ENCODE results near the gene OR2A1.
"Not testable (repeated sequence)": the region's sequence is repeated elsewhere in the genome, so short reads cannot be mapped to it uniquely, and the experiment has no call there.

OR2A1 gene

DNA sequence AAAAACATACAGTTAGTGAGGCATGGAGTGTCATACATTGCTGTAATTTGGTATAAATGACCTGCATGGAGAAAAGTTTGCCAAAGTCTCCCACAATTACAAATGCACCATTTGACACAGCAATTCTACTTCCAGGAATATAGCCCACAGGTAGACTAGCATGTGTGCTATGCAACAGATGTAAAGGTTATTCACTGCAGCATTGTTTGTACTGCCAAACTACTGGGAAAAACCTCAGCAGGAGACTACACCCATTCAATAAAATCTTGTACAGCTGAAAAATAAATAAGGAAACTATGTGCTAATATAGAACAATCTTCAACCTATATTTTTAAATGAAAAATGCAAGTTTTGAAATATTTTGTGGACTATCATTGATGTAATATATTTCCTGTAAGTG, 17.8 kb downstream of the OR2A1 start:
- not testable (repeated sequence) for DNase-seq

DNA sequence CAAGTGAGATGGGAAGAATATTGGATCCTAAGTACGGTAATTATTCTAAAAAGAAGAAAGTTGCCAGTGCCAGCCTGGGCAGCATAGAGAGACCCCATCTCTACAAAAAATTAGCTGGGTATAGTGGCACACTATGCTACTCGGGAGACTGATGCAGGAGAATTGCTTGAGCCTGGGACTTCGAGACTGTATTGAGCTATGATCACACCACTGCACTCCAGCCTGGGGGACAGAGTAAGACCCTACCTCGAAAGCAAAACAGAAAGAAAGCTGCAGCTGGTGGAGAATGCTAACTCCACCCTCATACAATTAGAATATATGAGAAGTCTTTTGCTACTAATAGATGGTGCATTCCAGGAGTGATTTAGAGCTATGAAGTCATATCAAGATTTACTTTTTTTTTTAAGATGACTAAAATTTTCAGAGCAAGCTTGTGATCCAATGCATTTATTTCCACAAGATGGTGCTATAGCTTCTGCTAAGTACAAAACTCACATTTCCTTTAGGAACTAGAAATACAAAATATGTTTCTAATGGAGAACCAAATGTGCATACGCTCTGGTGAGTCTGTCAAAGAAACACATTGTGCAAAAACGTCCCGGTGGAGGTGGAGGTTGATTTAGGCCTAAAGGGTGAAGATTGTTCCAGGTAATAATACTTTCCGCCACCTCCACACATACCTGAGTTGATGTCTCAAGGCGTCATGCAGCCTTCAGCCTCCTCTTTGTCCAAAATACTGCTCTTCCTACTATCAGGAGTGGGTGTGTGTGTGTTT, 19.2 kb downstream of the OR2A1 start:
- not testable (repeated sequence) for DNase-seq

DNA sequence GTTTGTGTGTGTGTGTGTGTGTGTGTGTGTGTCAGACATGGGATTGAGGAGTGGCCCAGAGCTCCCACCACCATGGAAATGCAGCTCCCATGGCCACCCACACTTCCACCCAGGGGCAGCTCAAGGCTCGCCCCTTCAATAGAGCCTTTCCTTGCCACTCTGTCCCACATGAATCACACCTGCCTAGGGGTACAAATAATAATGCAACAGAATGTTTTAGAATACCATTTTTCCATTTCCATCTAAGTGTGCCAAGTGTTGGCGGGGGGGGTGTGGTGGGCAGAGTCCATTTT, 19.7 kb downstream of the OR2A1 start:
- DNase-seq: not testable (repeated sequence)

DNA sequence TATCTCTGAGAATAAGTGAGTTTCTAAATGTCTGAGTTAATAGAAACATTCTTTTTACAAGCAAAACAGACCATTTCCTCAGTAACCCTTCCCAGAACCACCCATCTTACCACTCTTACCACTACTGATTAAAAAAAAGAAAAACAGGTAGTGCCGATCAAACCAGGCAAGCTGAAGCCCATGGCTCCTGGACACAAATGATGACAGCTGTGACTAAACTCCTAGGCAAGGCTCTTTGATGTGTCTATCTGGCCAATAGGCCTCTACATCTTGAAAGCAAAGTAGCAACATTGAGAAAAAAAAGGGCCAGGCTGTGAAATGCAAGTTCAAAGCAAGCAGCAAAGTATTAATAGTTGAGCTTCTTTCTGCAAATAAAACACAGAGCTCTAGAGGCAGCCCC, 36.4 kb downstream of the OR2A1 start:
- not testable (repeated sequence) for DNase-seq

DNA sequence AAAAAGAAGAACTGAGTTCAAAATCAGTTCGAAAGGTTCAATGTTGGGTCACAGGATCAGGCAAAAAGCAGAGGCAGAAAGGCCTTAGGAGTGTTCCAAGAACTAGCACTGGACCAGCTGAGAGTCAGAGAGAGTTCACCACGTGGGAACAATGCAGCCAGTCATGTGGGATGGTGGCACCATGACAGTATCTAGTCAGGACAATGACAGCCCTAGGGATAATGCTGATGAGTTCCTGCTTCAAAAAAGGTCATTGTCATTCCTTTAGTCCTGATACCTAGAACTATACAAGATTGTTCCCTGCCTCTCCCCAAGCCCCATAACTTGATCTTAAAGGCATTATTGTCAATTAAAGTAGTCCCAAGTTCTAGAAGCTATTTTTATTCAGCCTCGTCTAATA, 39.4 kb downstream of the OR2A1 start:
- not testable (repeated sequence) for DNase-seq

DNA sequence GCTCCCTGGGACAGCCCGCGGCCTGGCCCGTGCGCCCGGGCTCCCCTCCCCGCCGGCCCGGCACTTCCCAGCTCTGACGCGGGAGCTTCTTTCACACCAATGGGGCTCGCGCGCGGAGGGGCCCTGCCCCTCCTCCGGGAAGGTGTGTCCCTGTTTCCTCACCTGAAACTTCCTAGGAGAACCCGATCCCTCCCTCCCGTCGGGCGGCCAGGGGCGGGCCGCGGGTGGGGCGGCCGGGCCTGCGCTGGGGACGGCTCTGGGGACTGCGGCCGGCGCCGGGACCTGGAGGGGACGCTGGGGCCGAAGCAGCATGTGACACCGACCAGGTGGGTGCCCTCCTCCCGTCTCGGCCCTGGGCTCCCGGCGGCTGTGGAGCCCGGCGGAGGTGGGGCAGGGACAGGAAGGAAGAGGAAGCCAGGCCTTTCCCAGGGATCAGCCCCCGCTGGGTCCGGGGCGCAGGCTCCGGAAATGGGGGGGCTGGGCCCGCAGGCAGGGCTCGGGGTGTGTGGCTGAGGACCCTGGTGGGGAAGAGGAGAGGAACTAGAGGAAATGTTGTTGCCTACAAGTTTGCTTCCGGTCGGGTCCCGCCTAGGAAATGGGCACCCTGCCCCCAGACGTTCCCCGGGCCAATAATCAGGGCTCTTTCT, 43.1 kb downstream of the OR2A1 start, which contains the start of gene ARHGEF5:
Gene ARHGEF5, plus strand, starts transcription at position 227 of the 647 bp plus-strand sequence. CDS start 7,268 bp downstream, outside the sequence.
- not testable (repeated sequence) for DNase-seq

DNA sequence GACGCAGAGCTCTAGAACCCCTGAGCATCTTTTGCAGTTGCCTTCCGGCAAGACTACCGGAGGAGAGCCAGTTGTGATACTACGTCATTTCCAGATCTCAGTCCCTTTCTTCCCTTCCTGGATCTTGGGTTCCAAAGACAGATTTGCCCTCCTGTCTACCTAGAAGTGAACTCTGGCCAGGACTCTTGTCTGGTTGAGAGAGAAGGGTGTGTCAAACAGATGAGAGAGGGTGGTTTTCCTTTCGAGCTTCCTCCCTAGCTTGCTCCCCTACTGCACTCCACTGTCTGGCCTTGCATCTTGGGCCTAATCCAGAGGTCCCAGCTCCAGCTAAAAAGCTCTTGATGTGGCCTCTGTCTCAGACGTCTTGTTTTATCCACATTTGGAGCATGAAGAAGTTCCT, 44.0 kb downstream of the OR2A1 start:
- DNase-seq: not testable (repeated sequence)

DNA sequence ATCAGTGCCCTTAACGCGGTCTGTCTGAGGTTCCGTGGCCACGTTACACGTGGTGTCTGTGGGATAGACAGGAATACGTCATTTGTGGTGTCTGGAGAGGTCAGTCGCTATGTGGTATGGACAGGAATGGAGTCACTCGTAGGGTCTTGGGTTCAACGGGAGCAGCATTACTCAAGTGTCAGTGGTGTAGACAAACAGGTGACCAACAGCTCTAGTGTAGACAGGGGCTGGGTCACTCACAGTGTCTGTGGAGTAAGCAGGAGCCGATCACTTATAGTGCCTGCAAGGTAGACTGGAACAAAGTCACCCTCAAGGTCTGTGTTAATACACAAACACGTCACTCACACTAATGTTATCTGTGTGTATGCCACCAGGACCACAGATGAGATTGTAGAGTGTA, 44.6 kb downstream of the OR2A1 start:
- not testable (repeated sequence) for DNase-seq

DNA sequence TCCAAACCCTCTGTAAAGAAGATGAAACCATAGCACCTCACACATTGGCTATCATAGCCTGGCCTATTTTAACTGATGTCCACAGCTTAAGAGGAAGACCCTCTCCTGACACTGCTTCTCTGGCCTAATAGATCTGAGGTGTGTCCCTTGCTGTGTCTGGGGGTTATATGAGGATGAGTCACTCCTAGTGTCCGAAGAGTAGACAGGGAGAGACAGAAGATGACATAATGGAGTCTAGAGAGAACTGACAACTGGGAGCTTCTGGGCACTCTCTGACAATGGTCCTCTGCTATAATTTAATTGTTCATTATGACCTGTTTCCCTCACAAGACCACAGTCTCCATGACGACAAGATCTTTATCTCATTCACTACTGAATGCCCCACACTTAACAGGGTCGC, 49.8 kb downstream of the OR2A1 start:
- DNase-seq: not testable (repeated sequence)

DNA sequence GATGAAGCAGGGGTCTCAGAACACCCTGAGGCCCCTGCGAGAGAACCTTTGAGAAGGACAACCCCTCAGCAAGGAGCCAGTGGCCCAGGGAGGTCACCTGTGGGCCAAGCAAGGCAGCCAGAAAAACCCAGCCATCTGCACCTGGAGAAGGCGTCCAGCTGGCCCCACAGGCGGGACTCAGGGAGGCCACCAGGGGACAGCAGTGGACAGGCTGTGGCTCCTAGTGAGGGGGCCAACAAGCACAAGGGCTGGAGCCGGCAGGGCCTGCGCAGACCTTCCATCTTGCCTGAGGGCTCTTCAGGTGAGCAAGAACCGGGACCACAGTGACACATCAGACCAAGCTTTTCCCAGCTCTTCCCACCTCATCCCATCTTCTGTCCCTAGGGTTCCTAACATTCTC, 53.3 kb downstream of the OR2A1 start:
- DNase-seq: not testable (repeated sequence)

DNA sequence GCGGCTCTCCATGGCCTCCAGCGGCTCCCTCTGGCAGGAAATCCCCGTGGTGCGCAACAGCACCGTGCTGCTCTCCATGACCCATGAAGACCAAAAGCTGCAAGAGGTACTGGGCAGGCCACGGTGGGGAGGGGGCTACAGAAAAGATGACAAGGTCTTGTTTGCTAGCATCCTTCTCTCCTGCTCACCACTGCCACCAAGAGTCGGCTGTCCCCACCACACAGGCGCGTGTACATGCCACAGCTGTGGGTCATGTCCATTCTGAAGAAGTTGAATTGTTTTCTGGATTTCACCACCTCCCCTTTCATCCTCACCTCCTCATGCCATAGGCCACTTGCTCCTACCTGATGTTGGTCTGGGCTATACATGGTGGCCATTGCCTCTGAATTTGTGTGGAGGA, 55.0 kb downstream of the OR2A1 start:
- not testable (repeated sequence) for DNase-seq

DNA sequence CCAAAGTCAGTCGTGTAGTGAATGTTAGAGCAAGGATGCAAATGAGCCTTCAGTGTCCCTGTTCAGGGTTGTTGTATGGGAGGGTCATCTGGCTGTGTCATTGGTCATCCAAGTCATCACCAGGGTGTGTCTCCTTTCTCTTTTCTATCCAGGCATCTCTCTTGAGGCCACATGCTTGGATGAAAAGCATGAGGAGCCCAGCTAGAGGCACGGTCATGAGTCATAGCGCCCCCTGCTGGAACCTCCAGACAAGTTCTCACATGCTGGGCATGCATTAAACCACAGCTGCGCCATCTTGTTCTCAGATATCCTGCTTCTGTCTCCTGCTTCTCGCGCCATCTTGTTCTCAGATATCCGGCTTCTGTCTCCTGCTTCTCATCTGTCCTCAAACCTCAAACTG, 57.0 kb downstream of the OR2A1 start:
- DNase-seq: not testable (repeated sequence)

Data from cortex of kidney (tissue), 1 donor.